GM04503 (cell line): ENCODE data around the gene GALE.
"Not testable (repeated sequence)": the region's sequence is repeated elsewhere in the genome, so short reads cannot be mapped to it uniquely, and the experiment has no call there.

Experiments
- DNase-seq: peaks from one replicate; pipeline ENCODE4 v3.0.0-alpha.2; 2012; ENCODE audit warnings: low read depth

Gene GALE

GRCh38 chr1:23792151-23792945 lies 8.2 kb downstream of the GALE start:
- DNase-seq, result no peak

GRCh38 chr1:23791516-23792047 lies 9.0 kb downstream of the GALE start:
- DNase-seq, result no peak

- DNase-seq, result peak; percentile 48
These were observed 9.6 kb downstream of the GALE start, which contains the start of gene LYPLA2 for GRCh38 chr1:23790696-23791515. Gene LYPLA2 (plus strand): TSS chr1:23791145. CDS start chr1:23792683, 1,538 bp downstream.

GRCh38 chr1:23788695-23789094 lies 11.9 kb downstream of the GALE start:
- no peak for DNase-seq

GRCh38 chr1:23787701-23788100 lies 12.9 kb downstream of the GALE start:
- DNase-seq, result no peak

- no peak for DNase-seq
These were observed 15.7 kb downstream of the GALE start for GRCh38 chr1:23784846-23785245.

GRCh38 chr1:23783141-23783540 lies 17.4 kb downstream of the GALE start:
- DNase-seq, result not testable (repeated sequence)

- DNase-seq, result no peak
These were observed 20.7 kb downstream of the GALE start for GRCh38 chr1:23779826-23780371.

GRCh38 chr1:23777979-23778814 lies 22.4 kb downstream of the GALE start, which contains the start of gene PITHD1:
Gene PITHD1 (plus strand): TSS chr1:23778418. CDS start chr1:23778516, 98 bp downstream.
- DNase-seq, result no peak

GRCh38 chr1:23776217-23776616 lies 24.3 kb downstream of the GALE start:
- DNase-seq, result no peak

- DNase-seq, result no peak
These were observed 26.2 kb downstream of the GALE start for GRCh38 chr1:23774174-23774880.

- DNase-seq, result no peak
These were observed 27.7 kb downstream of the GALE start for GRCh38 chr1:23772854-23773242.

GRCh38 chr1:23772049-23772853 lies 28.3 kb downstream of the GALE start:
- no peak for DNase-seq

GRCh38 chr1:23768733-23769132 lies 31.8 kb downstream of the GALE start:
- no peak for DNase-seq

- DNase-seq, result no peak
These were observed 37.4 kb downstream of the GALE start for GRCh38 chr1:23763041-23763577.

- DNase-seq, result no peak
These were observed 41.3 kb downstream of the GALE start for GRCh38 chr1:23759277-23759676.

GRCh38 chr1:23757812-23758211 lies 42.7 kb downstream of the GALE start:
- DNase-seq, result no peak

- no peak for DNase-seq
These were observed 43.9 kb downstream of the GALE start for GRCh38 chr1:23756676-23757075.

- no peak for DNase-seq
These were observed 47.6 kb downstream of the GALE start for GRCh38 chr1:23752909-23753308.

GRCh38 chr1:23751815-23752200 lies 48.7 kb downstream of the GALE start:
- DNase-seq, result no peak
